GM23338 (cell line): ENCODE data around the gene AGAP3. TPM values are rescaled to one million over a fixed set of nuclear protein-coding genes. Genes with fewer than 3 reads are reported as not detected.

ENCODE experiments used
- ATAC-seq: fragments of 200-7000 bp; cut with Tn5 transposase; 3 replicates; pipeline ENCODE4 v1.9.1; 2020
- DNase-seq: peaks from one replicate; pipeline ENCODE4 v3.0.0-alpha.2; 2015; ENCODE audit warnings: low spot score
- H2AFZ ChIP-seq: fragments of 200-600 bp; sonication (generic); 2 replicates; pipeline ENCODE4 v1.8.0; 2016; ENCODE audit warnings: antibody characterized with exemption, mild to moderate bottlenecking, moderate library complexity
- H3F3A ChIP-seq: fragments of 200-600 bp; sonication (generic); replicated peaks from 2 replicates; pipeline ENCODE4 v1.8.0; 2017; ENCODE audit warnings: antibody characterized with exemption, mixed run types, low read depth
- H3K27ac ChIP-seq: fragments of 200-600 bp; sonication (generic); 2 replicates; pipeline ENCODE4 v1.6.1; 2016; ENCODE audit warnings: low read depth
- H3K27me3 ChIP-seq: fragments of 200-600 bp; sonication (generic); 2 replicates; pipeline ENCODE4 v1.8.0; 2016; ENCODE audit warnings: mild to moderate bottlenecking, mixed run types, moderate library complexity; ENCODE audit not compliant: insufficient read depth
- H3K36me3 ChIP-seq: fragments of 200-600 bp; sonication (generic); 2 replicates; pipeline ENCODE4 v1.8.0; 2016; ENCODE audit warnings: mild to moderate bottlenecking; ENCODE audit not compliant: insufficient read depth
- H3K4me1 ChIP-seq: fragments of 200-600 bp; sonication (generic); 2 replicates; pipeline ENCODE4 v1.8.0; 2016; ENCODE audit warnings: mild to moderate bottlenecking, moderate library complexity; ENCODE audit not compliant: insufficient read depth
- H3K4me2 ChIP-seq: fragments of 200-600 bp; sonication (generic); 2 replicates; pipeline ENCODE4 v1.7.1; 2017; ENCODE audit warnings: mixed run types
- H3K4me3 ChIP-seq: fragments of 200-600 bp; sonication (generic); 2 replicates; pipeline ENCODE4 v1.6.1; 2016; ENCODE audit warnings: mixed run types
- H3K79me2 ChIP-seq: fragments of 200-600 bp; sonication (generic); replicated peaks from 2 replicates; pipeline ENCODE4 v1.8.0; 2017; ENCODE audit warnings: mild to moderate bottlenecking; ENCODE audit not compliant: insufficient read depth
- H3K9me2 ChIP-seq: fragments of 200-600 bp; sonication (generic); 2 replicates; pipeline ENCODE4 v1.8.0; 2017; ENCODE audit not compliant: insufficient read depth
- H4K20me1 ChIP-seq: fragments of 200-600 bp; sonication (generic); replicated peaks from 2 replicates; pipeline ENCODE4 v1.8.0; 2017; ENCODE audit warnings: mild to moderate bottlenecking; ENCODE audit not compliant: insufficient read depth
- H3K27ac Mint-ChIP-seq: 2 replicates; pipeline ENCODE4 v1.8.0; 2020; ENCODE audit warnings: inconsistent platforms, mild to moderate bottlenecking, moderate library complexity, mixed read lengths
- H3K27me3 Mint-ChIP-seq: 3 replicates; pipeline ENCODE4 v1.8.0; 2022; ENCODE audit warnings: low read depth, mild to moderate bottlenecking, moderate library complexity, mixed read lengths, inconsistent platforms; ENCODE audit not compliant: insufficient read depth, poor library complexity
- H3K36me3 Mint-ChIP-seq: 3 replicates; pipeline ENCODE4 v1.8.0; 2021; ENCODE audit warnings: low read depth, mild to moderate bottlenecking, inconsistent platforms, moderate library complexity, mixed read lengths
- H3K4me1 Mint-ChIP-seq: 3 replicates; pipeline ENCODE4 v1.8.0; 2020; ENCODE audit warnings: mild to moderate bottlenecking, inconsistent platforms, mixed read lengths
- H3K4me3 Mint-ChIP-seq: 3 replicates; pipeline ENCODE4 v1.8.0; 2021; ENCODE audit warnings: moderate library complexity, mild to moderate bottlenecking, inconsistent platforms, mixed read lengths
- H3K9me3 Mint-ChIP-seq: 3 replicates; pipeline ENCODE4 v1.8.0; 2020; ENCODE audit warnings: moderate library complexity, mild to moderate bottlenecking, inconsistent platforms, mixed read lengths
- EZH2 ChIP-seq: fragments of 200-600 bp; sonication (generic); IDR thresholded peaks from one replicate; pipeline ENCODE4 v1.8.0; 2017; ENCODE audit warnings: antibody characterized with exemption, mild to moderate bottlenecking, low read depth; ENCODE audit not compliant: unreplicated experiment
- ZNF331 ChIP-seq: fragments of 250-450 bp; sonication (Bioruptor Pico); IDR thresholded peaks from 2 replicates; pipeline ENCODE4 v1.5.0; 2020; ENCODE audit warnings: low read depth, mild to moderate bottlenecking, moderate library complexity
- polyA plus RNA-seq: library from polyadenylated mRNA; unstranded; fragments of >200 nt; fragmentation: Nextera tagmentation; extraction: Ambion mirVana; gene quantifications from 2 replicates; pipeline ENCODE4 v1.2.1, GENCODE V29; 2016
- total RNA-seq: library from RNA; depleted of rRNA; stranded (reverse); fragments of >200 nt; shearing (Covaris generic); gene quantifications from 2 replicates; pipeline ENCODE4 v1.2.3, GENCODE V29; 2014
- TF ChIP-seq, protein P1 (sequence below), 2 experiments: fragments of 200-600 bp in 1 of 2; sonication (generic) in 1 of 2; conservative IDR thresholded peaks; 2 replicates each; pipeline versions ENCODE4 v1.5.1 to v1.6.1; 2016 to 2017; ENCODE audit warnings: antibody characterized with exemption in 2 of 2, low read depth in 2 of 2, mild to moderate bottlenecking in 2 of 2, moderate library complexity in 1 of 2
- TF ChIP-seq, protein P2 (sequence below): IDR thresholded peaks from 2 replicates; pipeline ENCODE4 v1.6.1; 2016; ENCODE audit warnings: antibody characterized with exemption

Gene AGAP3
- total and polyA plus RNA-seq, 2 experiments from 2014 or later, result 24.0 to 39.2 TPM

DNA sequence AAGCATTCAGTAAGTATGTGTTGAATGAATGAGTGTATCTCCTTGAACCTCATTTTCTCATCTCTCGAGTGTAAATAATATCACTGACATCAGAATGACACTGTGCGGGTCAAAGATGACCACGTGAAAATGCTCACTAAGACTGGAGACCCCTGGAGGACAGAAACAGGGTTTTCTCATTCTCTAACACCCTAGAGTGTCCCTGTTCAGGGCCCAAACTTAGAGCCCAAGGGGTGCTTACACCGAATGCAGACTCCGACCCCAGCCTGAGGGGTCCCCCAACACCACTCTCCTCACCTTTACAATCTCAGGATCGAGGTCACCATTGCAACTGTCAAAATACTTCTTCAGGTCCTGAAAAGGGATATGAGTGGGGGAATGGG lies 30.0 kb upstream of the AGAP3 start:
- DNase-seq (no peak), ATAC-seq (no peak)
- Histone ChIP-seq H3K79me2 (0 out of 2 replicates have a peak, but pooled peaks cover 3% of the 10 kb centered on the region), H3K9me2 (no peaks in the 10 kb centered on the region), H3K4me1 (peaks cover 23% of the 10 kb centered on the region), H3K27ac (no peak overlapping the region), H3K4me3 (peak overlapping the region; percentile 99; the same call in 1 of the 2 replicates), H3F3A (peaks cover 6% of the 10 kb centered on the region; the same call in 1 of the 2 replicates), H3K27me3 (peaks cover 35% of the 10 kb centered on the region), H3K36me3 (no peaks in the 10 kb centered on the region), H2AFZ (no peak overlapping the region), H4K20me1 (no peaks in the 10 kb centered on the region; the same call in 1 of the 2 replicates), H3K4me2 (peak overlapping the region; percentile 94)
- H3K4me1 Mint-ChIP-seq, result peaks cover 37% of the 10 kb centered on the region
- peaks cover 39% of the 10 kb centered on the region for H3K27me3 Mint-ChIP-seq
- no peaks in the 10 kb centered on the region for H3K36me3 Mint-ChIP-seq
- TF ChIP-seq EZH2, result no peak
- TF ChIP-seq, protein P1, sequence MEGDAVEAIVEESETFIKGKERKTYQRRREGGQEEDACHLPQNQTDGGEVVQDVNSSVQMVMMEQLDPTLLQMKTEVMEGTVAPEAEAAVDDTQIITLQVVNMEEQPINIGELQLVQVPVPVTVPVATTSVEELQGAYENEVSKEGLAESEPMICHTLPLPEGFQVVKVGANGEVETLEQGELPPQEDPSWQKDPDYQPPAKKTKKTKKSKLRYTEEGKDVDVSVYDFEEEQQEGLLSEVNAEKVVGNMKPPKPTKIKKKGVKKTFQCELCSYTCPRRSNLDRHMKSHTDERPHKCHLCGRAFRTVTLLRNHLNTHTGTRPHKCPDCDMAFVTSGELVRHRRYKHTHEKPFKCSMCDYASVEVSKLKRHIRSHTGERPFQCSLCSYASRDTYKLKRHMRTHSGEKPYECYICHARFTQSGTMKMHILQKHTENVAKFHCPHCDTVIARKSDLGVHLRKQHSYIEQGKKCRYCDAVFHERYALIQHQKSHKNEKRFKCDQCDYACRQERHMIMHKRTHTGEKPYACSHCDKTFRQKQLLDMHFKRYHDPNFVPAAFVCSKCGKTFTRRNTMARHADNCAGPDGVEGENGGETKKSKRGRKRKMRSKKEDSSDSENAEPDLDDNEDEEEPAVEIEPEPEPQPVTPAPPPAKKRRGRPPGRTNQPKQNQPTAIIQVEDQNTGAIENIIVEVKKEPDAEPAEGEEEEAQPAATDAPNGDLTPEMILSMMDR (conservative IDR thresholded peaks at IDR 0.05; ENCODE audit: low read depth in 2 of 2), result 0 out of 4 replicates have a peak, but pooled peaks of 1 of the 2 experiments have one; percentile 7
- TF ChIP-seq, protein P2, sequence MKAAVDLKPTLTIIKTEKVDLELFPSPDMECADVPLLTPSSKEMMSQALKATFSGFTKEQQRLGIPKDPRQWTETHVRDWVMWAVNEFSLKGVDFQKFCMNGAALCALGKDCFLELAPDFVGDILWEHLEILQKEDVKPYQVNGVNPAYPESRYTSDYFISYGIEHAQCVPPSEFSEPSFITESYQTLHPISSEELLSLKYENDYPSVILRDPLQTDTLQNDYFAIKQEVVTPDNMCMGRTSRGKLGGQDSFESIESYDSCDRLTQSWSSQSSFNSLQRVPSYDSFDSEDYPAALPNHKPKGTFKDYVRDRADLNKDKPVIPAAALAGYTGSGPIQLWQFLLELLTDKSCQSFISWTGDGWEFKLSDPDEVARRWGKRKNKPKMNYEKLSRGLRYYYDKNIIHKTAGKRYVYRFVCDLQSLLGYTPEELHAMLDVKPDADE, result no peak
- peak overlapping the region; percentile 86 for H3K4me3 Mint-ChIP-seq
- no peak overlapping the region for H3K27ac Mint-ChIP-seq
- H3K9me3 Mint-ChIP-seq, result no peaks in the 10 kb centered on the region

DNA sequence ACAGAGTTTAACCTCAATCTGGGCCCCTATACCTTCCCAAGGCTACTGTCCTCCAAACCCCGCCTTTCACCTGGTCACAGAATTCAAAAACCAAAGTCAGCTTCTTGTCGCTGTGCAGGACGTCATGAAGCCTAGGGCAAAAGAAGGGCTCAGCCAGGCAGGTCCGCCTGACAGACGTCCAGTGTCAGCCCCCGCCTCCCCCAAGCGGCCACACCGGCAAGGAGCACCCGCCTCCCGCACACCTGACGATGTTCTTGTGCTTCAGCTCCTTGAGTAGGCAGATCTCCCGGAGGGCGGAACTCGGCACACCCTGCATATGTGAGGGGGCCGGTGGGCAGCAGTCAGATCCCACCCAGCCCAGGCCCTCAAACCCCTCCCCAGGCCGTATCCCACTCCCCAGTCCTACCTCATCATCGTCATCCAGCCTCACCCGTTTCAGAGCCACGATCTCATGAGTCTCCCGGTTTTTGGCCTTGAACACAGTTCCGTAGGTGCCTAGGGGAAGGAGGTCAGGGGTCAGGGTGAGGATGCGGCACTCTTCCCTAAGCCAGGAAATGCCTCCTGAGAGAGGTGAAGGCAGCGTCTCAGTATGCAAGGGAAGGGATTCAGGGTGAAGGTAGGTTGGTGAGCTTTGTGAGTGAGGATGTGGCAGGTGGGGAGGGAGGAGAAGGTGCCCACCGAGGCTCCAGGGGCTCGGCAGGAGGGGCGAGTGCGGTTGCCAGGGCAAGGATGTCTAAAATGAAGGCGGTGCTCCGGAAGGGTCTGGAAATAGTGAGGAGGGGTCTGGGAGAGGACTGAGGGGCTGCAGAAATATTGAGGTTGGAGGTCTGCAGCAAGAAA lies 29.4 kb upstream of the AGAP3 start:
- DNase-seq, result peak; percentile 76
- H3K36me3 Mint-ChIP-seq, result no peaks in the 10 kb centered on the region
- no peaks in the 10 kb centered on the region for H3K9me3 Mint-ChIP-seq
- Histone ChIP-seq H3K9me2 (no peaks in the 10 kb centered on the region), H3K36me3 (no peaks in the 10 kb centered on the region), H3K4me1 (peaks cover 29% of the 10 kb centered on the region), H3K79me2 (0 out of 2 replicates have a peak, but pooled peaks cover 3% of the 10 kb centered on the region), H3F3A (peaks cover 12% of the 10 kb centered on the region), H3K4me2 (peak overlapping the region; percentile 94), H2AFZ (peak overlapping the region; percentile 72; the same call in 1 of the 2 replicates), H3K27ac (no peak overlapping the region), H4K20me1 (no peaks in the 10 kb centered on the region; the same call in 1 of the 2 replicates), H3K4me3 (peak overlapping the region; percentile 99), H3K27me3 (peaks cover 36% of the 10 kb centered on the region)
- peaks cover 40% of the 10 kb centered on the region for H3K27me3 Mint-ChIP-seq
- ATAC-seq, result peak; percentile 8
- peaks cover 43% of the 10 kb centered on the region for H3K4me1 Mint-ChIP-seq
- H3K27ac Mint-ChIP-seq, result no peak overlapping the region
- TF ChIP-seq, protein P1 (conservative IDR thresholded peaks at IDR 0.05; ENCODE audit: low read depth in 2 of 2), result peak; percentile 24 to 29
- TF ChIP-seq ZNF331, result no peak
- peak overlapping the region; percentile 86 for H3K4me3 Mint-ChIP-seq
